ENCODE data around the gene ST7. TPM values are rescaled to one million over a fixed set of nuclear protein-coding genes. Genes with fewer than 3 reads are reported as not detected.

Gene ST7
- total and polyA plus RNA-seq, 2 donors (not counting 1 experiment from before 2014, with no cell fraction given): 2.3 to 4.6 TPM

DNA sequence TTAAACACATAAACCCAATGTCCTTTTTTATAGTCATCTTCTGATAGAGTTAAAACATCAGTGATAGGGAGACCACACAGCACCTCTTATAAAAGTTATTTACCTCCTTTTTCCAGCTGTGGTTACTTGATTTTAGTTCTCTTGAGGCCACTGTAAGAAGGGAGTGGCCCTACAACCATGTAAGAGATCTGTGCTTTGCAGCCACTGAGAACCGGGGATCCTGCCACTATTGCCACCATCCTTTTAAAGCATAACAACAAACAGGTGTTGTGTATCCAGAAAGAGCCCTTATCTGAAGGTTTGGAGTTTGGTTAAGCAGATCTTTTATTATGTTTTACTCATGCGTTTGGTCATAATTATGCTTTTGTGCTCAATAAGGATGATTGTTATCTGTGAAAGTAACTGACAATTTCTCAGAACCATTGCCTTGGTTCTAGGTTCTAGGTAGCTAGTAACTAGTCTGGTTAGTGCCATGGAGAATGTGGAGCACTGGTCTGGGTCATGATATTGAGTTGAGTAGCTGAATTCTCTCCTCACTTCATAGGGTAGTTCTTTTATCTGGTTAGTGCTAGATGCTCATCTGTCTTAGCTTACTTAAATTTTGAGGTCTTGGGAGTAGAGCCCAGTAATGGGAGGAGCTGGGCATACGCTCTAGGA lies 56.5 kb downstream of the ST7 start:
- Mint-ChIP-seq H3K27me3 (no peaks in the 10 kb centered on the region), H3K4me1 (peaks cover 36% of the 10 kb centered on the region), H3K4me3 (peak overlapping the region; percentile 56), H3K27ac (no peak overlapping the region), H3K9me3 (ENCODE audit: insufficient read depth) (no peaks in the 10 kb centered on the region)
- H3K27me3 ChIP-seq (replicated peaks in 1 of 4; ENCODE audit: control extremely low read depth in 1 of 4, control insufficient read depth in 3 of 4, insufficient read depth in 4 of 4, low read length in 3 of 4): no peaks in the 10 kb centered on the region
- H2AFZ ChIP-seq (ENCODE audit: insufficient read depth, low read depth, low read length, poor library complexity, severe bottlenecking): no peak overlapping the region
- H3K27ac ChIP-seq (ENCODE audit: low read length in 2 of 2): no peak overlapping the region
- DNase-seq (no peak), ATAC-seq (ENCODE audit: low read depth) (no peak)
- WGBS (ENCODE audit: insufficient coverage): 80% methylated on average over 2 of the region's 3 CpGs
- intact Hi-C loops (cut with micrococcal nuclease): no loop called here
- no peaks in the 10 kb centered on the region for H3K79me2 ChIP-seq (ENCODE audit: control insufficient read depth, insufficient read depth, low read length)
- H3K36me3 ChIP-seq (replicated peaks in 1 of 2; ENCODE audit: control extremely low read depth in 1 of 2, control insufficient read depth in 1 of 2, extremely low read depth in 1 of 2, insufficient read depth in 2 of 2, low read length in 1 of 2): no peaks in the 10 kb centered on the region
- H3K4me2 ChIP-seq (replicated peaks; ENCODE audit: low read depth, low read length, poor library complexity, severe bottlenecking): peak overlapping the region; percentile 21
- peaks cover 25 to 30% of the 10 kb centered on the region in 2 donors for H3K4me1 ChIP-seq (ENCODE audit: control insufficient read depth in 2 of 2, insufficient read depth in 2 of 2, low read length in 2 of 2)
- H3K4me3 ChIP-seq (ENCODE audit: control extremely low read depth in 1 of 5, extremely low read depth in 1 of 5, insufficient read depth in 1 of 5, low read depth in 2 of 5, low read length in 4 of 5): no peak overlapping the region
- POLR2A ChIA-PET: no interaction called here
- TF ChIP-seq, protein P1, sequence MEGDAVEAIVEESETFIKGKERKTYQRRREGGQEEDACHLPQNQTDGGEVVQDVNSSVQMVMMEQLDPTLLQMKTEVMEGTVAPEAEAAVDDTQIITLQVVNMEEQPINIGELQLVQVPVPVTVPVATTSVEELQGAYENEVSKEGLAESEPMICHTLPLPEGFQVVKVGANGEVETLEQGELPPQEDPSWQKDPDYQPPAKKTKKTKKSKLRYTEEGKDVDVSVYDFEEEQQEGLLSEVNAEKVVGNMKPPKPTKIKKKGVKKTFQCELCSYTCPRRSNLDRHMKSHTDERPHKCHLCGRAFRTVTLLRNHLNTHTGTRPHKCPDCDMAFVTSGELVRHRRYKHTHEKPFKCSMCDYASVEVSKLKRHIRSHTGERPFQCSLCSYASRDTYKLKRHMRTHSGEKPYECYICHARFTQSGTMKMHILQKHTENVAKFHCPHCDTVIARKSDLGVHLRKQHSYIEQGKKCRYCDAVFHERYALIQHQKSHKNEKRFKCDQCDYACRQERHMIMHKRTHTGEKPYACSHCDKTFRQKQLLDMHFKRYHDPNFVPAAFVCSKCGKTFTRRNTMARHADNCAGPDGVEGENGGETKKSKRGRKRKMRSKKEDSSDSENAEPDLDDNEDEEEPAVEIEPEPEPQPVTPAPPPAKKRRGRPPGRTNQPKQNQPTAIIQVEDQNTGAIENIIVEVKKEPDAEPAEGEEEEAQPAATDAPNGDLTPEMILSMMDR (IDR thresholded peaks at IDR 0.05): no peak
- TF ChIP-seq EZH2 (IDR thresholded peaks at IDR 0.05; ENCODE audit: borderline replicate concordance, insufficient read depth, low read depth, low read length, poor library complexity, severe bottlenecking): no peak
- no peak overlapping the region for H3K9ac ChIP-seq (ENCODE audit: low read length)
- no peaks in the 10 kb centered on the region for H4K20me1 ChIP-seq (ENCODE audit: control insufficient read depth, insufficient read depth, low read length, poor library complexity, severe bottlenecking)
- H3K9me3 ChIP-seq (ENCODE audit: control extremely low read depth in 1 of 3, control insufficient read depth in 2 of 3, insufficient read depth in 1 of 3, low read length in 2 of 3): no peaks in the 10 kb centered on the region
- CTCF ChIA-PET: interaction anchor here (1.1 to 2.9 kb wide), 3 partner anchors 9 to 24 kb away, joined by 3 to 23 read pairs (median 5); no protein-coding TSS in a partner anchor

DNA sequence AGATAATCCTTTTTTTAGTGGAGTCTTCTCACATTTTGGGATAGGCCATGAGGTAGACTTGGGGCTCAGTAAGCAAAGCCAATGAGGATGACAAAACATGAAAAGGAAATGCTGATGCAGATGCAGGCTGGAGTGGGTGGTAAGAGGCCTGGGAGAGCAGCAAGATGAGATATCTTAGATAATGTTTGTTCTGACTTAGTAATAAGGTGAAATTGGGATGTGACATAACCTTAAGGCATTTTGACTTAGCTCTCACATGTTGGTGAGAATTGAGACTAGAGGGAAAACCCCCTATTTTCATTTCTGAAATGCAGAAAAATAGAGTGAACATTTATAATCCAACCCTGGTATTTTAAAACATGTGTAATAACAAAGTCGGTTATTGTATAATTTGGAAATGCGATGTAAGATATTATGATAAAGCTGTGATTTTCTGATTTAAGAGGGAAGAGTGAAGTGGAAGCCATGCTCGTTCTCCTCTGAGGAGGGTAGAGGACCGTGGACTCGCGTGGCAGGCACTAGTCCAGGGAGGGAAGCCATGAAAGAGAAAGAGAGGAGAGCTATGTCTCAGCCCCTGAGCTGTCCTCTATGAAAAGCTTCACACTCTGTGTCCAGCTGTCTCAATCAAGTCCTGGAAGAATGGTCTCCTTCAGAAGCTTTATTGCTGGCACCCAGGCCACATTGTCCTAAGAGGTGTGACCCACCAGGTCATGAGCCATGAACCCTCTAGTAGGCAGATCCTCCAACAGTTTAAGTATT lies 57.3 kb downstream of the ST7 start:
- peaks cover 42% of the 10 kb centered on the region for H3K4me1 Mint-ChIP-seq
- H3K36me3 ChIP-seq (replicated peaks in 1 of 2; ENCODE audit: control extremely low read depth in 1 of 2, control insufficient read depth in 1 of 2, extremely low read depth in 1 of 2, insufficient read depth in 2 of 2, low read length in 1 of 2): no peaks in the 10 kb centered on the region
- peaks cover 25 to 30% of the 10 kb centered on the region in 2 donors for H3K4me1 ChIP-seq (ENCODE audit: control insufficient read depth in 2 of 2, insufficient read depth in 2 of 2, low read length in 2 of 2)
- intact Hi-C loops (cut with micrococcal nuclease): no loop called here
- H3K27me3 Mint-ChIP-seq: no peaks in the 10 kb centered on the region
- H3K9me3 Mint-ChIP-seq (ENCODE audit: insufficient read depth): no peaks in the 10 kb centered on the region
- H2AFZ ChIP-seq (ENCODE audit: insufficient read depth, low read depth, low read length, poor library complexity, severe bottlenecking): no peak overlapping the region
- TF ChIP-seq, protein P1 (IDR thresholded peaks at IDR 0.05): no peak
- TF ChIP-seq EZH2 (IDR thresholded peaks at IDR 0.05; ENCODE audit: borderline replicate concordance, insufficient read depth, low read depth, low read length, poor library complexity, severe bottlenecking): no peak
- no peaks in the 10 kb centered on the region for H3K27me3 ChIP-seq (replicated peaks in 1 of 4; ENCODE audit: control extremely low read depth in 1 of 4, control insufficient read depth in 3 of 4, insufficient read depth in 4 of 4, low read length in 3 of 4)
- H4K20me1 ChIP-seq (ENCODE audit: control insufficient read depth, insufficient read depth, low read length, poor library complexity, severe bottlenecking): no peaks in the 10 kb centered on the region
- H3K9me3 ChIP-seq (ENCODE audit: control extremely low read depth in 1 of 3, control insufficient read depth in 2 of 3, insufficient read depth in 1 of 3, low read length in 2 of 3): no peaks in the 10 kb centered on the region
- CTCF ChIA-PET: interaction anchor here (1.1 to 2.9 kb wide), 5 partner anchors 9 to 117 kb away, joined by 3 to 23 read pairs (median 6); no protein-coding TSS in a partner anchor
- 77% methylated on average over 4 of the region's 6 CpGs for WGBS (ENCODE audit: insufficient coverage)
- no peak overlapping the region for H3K9ac ChIP-seq (ENCODE audit: low read length)
- H3K27ac Mint-ChIP-seq: no peak overlapping the region
- peak overlapping the region; percentile 56 for H3K4me3 Mint-ChIP-seq
- peak overlapping the region; percentile 21 for H3K4me2 ChIP-seq (replicated peaks; ENCODE audit: low read depth, low read length, poor library complexity, severe bottlenecking)
- no peak overlapping the region for H3K27ac ChIP-seq (ENCODE audit: low read length in 2 of 2)
- POLR2A ChIA-PET: interaction anchor here (0.7 kb wide), 1 partner anchor 12 kb away, joined by 3 read pairs; no protein-coding TSS in a partner anchor
- no peak overlapping the region for H3K4me3 ChIP-seq (ENCODE audit: control extremely low read depth in 1 of 5, extremely low read depth in 1 of 5, insufficient read depth in 1 of 5, low read depth in 2 of 5, low read length in 4 of 5)
- no peaks in the 10 kb centered on the region for H3K79me2 ChIP-seq (ENCODE audit: control insufficient read depth, insufficient read depth, low read length)
- DNase-seq: no peak
- ATAC-seq (ENCODE audit: low read depth): no peak
